Hematopoietic multipotent progenitor cell treated with erythropoietin and hydrocortisone succinate and interleukin-3 and kit ligand, for 15 days (in vitro differentiated cells): Measurements from ENCODE around the gene SLC39A13.

Experiments
- DNase-seq: peaks from one replicate; pipeline ENCODE4 v3.0.0-alpha.2; 2015; ENCODE audit warnings: low spot score

Gene SLC39A13

DNA sequence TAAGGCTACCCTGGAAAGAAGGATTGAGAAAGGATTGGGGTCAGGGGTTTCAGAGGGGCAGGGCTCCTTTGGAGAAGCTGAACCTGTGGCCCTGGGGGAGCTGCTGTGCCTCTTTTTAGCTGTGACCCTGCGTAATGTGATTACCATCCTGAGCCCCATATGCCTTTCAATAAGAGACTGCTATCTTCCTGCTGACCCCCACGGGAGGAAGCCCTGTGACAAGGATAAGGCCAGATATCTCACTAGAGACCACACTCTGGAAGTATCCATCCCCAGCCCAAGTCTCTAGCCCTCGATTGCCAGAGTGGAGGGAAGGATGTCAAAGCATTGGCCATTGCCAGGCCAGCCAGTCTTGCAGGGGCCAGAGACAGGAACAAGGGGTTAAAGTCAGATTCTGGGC is 4.8 kb upstream of the SLC39A13 start:
- DNase-seq: no peak

DNA sequence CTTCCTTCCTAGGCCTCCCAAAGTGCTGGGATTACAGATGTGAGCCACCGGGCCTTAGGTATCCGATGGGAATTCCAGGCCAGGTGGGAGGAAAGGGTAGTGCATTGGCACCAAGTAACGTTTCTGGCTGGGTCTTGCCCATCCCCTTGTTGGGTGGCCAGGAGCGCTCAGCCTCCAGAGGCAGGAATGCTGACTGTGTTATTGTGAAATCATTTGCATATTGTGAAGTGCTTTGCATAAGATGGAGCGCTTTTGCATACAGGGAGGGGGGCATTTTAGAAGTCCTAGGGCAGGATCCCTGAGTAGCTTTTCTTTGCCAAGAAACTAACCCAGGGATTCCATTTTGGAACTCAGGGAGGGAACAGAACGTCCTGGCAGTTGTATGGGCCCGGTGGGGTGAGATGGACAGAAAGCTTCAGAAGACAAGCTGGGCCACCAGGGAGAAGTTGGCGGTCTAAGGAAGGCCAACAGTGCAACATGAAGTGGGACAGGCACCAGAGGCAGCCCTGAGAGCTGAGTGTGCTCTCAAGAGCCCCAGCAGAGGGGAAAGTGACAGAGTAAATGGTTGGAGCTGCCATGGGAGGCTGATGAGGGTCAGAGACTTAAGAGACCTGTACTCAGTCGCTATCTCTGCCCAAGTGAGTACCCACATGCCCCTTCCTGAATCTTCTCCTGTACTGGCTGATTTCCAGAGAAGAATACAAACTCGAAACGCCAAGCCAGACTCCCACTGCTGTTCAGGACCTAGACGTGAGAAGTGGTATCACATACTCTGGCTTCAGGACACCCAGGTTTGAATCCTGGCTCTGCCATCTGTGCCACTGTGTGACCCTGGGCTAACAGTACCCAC is 1.3 kb upstream of the SLC39A13 start:
- no peak for DNase-seq

DNA sequence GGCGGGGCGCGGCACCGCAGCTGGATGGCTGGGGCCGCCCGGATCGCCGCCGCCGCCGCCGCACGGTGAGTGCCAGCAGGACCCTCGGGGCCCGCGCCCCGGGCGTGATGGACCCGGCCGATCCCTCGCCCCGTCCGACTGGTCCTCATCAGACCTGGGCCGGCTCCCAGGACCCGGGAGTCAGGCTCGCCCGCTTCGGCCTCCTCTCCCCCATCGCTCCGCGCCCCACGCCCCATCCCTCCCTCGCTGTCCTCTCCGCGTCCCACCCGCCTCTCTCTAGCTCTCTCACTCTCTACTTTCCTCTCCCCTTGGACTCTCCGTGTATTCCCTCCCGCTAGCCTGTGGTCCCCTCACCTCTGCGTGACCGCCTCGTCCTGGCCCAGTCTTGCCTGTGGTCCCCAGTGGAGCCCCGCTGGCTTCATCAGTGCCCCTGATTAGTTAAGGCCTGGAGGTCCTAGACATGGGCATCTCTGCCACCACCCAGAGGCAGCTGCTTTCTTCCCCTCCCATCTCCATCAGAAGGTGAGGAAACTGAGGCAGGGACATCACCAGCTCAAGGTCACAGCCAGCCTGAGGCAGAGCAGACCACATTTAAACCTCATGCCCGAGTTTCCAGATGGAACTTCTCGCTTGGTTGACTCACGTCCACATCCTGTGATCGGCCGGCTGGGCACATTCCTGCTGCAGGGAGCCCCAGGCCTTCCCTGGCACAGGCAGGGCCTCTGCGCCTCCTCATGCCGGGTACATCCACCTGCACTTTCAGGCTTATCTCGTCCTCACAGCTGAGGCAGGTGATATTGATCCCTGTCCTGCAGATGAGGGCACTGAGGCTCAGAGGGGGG is 429 bp downstream of the SLC39A13 start:
- DNase-seq: no peak

DNA sequence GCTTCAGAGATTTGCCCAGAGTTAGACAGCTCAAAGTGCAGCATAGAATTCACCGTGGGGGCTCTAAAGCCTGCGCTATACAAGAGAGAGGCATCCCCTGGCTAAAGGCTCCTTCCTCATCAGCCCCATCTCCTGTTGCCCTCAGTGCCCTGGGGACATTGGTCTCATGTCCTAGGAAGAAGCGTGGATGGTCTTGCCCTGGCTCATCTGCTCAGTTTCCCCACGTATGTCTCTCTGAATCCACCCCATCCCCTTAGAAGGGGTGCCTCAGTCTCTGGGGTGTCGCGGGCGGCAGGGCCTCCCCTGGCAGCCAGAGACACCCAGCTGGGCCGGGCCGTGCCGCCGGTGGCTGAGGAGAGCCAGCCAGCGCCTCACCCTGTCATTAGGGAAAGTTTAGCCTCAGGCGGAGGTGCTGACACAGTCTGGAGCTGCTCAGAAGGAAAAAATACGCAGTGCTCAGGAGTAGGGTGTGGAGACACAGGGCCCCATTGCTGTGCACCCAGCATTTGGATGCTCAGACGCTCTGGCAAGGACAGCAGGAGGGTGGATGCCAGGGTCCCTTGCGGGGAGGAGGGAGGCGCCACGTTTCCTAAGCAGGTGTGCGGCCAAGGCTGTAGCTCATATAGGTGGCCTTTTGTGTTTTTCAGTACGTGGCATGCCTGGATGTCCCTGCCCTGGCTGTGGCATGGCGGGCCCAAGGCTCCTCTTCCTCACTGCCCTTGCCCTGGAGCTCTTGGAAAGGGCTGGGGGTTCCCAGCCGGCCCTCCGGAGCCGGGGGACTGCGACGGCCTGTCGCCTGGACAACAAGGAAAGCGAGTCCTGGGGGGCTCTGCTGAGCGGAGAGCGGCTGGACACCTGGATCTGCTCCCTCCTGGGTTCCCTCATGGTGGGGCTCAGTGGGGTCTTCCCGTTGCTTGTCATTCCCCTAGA is 1.3 kb downstream of the SLC39A13 start:
- DNase-seq: no peak

DNA sequence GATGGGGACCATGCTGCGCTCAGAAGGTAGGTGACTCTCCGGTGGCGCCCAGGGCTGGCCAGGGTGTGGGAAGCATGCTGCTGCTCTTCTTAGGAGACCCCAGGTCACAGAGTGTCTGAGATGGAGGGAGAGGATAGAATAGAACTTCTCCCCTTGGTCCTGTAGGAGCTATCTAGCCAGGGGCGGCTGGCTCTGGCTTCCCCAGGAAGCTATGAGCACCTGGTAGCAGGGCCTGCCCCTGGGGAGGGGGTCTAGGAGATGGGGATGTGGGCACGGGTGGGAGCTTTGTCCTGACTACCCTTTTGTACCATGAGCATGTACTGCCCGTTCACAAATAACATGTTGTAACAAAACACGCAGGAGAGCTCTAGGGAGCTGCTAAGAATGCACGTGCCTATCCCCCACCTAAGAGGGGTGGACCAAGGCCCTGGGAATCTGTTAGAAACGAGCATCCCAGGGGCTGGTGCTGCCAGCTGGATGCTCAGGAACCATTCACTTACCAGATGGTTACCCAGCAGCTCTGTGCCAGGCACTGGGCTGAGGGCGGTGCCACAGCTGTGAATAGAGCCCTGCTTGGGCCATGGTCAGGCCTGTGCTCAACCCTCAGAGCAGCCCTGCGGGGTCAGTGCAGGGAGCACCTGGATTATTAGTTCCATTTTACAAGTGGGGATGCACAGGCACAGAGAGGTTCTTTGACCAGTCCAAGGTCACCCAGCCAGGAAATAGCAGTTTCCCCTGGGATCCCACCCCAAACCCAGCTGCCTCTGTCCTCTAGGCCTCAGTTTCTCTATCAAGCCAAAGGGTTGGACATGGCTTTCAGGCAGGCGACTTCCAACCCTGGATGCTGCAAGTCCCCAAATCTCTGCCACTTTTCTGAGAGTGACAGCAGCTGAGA is 2.2 kb downstream of the SLC39A13 start:
- no peak for DNase-seq

DNA sequence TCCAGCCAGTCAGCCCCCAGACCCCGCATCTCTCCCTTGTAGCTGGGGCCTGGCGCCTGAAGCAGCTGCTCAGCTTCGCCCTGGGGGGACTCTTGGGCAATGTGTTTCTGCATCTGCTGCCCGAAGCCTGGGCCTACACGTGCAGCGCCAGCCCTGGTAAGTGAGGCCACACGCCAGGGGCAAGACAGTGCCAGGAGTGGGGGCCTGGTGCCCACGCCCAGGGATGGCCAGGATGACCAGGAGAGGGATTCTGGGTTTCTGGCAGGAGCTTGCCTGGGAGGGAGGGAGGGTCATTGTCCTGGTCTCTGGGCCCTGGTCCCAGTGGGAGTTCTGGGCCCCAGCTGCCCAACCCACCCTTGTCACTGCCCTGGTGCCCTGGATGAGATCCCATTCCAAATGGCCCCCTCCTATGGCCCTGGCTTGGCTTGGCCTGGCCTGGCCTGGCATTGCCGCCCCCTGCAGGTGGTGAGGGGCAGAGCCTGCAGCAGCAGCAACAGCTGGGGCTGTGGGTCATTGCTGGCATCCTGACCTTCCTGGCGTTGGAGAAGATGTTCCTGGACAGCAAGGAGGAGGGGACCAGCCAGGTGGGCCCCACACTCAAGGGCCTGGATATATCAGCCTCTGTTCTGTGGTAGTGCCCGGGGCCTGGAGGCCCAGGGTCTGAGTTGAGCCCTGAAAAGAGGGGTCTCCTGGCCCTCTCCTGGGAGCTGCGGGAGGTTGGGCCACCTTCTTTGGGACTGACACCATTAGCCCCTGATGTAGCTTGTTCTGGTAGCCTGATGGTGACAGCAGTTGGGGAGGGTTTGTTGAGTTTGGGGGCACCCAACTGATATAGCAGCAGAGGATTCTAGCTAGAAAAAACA is 3.7 kb downstream of the SLC39A13 start:
- peak; percentile 53 for DNase-seq

DNA sequence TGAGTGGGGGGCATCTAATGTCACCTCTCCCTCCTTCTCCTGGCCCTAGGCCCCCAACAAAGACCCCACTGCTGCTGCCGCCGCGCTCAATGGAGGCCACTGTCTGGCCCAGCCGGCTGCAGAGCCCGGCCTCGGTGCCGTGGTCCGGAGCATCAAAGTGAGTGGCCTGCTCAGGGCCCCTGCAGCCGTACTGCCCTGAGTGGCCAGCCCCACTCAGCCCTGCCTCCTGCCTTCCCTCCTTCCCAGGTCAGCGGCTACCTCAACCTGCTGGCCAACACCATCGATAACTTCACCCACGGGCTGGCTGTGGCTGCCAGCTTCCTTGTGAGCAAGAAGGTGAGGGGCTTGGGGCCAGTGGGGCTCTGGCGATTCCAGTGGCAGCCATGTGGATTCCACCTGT is 5.0 kb downstream of the SLC39A13 start:
- no peak for DNase-seq

DNA sequence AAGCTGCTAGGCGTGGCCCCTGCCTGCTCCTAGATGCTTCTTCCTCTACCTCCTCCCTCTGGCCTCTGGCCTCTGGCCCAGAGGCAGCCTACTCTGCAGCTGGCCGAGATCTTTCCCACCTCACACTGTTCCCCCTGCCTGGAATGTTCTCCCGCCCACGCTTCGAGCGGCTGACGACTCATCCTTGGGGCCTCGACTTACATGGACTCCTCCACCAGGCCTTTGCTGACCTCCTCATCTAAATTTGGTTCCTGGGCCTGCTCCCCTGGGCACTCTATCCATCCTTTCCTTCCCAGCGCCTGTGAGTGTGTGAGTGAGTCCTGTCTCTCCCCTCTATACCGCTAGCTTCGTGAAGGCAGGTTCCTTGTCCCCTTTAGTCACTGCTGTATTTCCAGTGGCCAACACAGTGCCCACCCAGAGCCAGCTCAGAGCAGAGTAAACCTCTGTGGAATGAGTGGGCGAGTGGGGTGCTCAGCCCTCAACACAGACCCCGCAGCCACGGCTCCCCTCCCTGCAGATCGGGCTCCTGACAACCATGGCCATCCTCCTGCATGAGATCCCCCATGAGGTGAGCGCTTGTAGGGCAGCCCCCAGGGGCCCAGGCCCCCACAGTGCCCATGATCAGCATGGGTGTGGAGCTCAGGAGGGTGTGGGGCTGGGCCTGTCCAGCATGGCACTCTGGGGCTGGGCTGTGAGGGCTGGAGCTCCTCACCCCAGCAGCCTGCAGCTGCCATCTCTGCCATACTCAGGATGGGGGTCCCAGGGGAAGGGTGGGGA is 5.7 kb downstream of the SLC39A13 start:
- DNase-seq: no peak

DNA sequence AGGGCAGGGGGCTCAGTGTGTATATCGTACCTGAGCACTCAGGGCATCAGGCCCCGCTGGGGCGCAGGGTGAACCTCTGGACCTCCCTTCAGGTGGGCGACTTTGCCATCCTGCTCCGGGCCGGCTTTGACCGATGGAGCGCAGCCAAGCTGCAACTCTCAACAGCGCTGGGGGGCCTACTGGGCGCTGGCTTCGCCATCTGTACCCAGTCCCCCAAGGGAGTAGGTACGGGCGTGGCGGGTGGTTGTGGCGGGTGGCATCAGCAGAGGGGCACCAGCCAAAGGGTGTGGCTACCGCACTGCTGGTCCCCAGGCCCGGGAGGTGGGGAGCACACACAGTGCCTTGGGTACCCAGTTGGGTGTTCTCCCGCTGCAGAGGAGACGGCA is 6.3 kb downstream of the SLC39A13 start:
- no peak for DNase-seq

DNA sequence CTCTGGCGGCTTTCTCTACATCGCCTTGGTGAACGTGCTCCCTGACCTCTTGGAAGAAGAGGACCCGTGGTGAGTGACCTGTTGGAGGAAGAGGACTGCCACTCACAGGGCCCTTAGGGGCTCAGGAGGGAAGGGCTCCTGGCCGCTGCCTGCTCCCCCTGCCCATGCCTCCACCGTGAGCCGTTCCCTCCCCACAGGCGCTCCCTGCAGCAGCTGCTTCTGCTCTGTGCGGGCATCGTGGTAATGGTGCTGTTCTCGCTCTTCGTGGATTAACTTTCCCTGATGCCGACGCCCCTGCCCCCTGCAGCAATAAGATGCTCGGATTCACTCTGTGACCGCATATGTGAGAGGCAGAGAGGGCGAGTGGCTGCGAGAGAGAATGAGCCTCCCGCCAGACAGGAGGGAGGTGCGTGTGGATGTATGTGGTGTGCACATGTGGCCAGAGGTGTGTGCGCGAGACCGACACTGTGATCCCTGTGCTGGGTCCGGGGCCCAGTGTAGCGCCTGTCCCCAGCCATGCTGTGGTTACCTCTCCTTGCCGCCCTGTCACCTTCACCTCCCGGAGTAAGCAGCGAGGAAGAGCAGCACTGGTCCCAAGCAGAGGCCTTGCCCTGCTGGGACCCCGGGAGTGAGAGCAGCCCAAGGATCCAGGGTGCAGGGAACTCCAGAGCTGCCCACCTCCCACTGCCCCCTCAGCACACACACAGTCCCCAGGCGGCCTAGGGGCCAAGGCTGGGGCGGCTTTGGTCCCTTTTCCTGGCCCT is 6.9 kb downstream of the SLC39A13 start:
- no peak for DNase-seq

DNA sequence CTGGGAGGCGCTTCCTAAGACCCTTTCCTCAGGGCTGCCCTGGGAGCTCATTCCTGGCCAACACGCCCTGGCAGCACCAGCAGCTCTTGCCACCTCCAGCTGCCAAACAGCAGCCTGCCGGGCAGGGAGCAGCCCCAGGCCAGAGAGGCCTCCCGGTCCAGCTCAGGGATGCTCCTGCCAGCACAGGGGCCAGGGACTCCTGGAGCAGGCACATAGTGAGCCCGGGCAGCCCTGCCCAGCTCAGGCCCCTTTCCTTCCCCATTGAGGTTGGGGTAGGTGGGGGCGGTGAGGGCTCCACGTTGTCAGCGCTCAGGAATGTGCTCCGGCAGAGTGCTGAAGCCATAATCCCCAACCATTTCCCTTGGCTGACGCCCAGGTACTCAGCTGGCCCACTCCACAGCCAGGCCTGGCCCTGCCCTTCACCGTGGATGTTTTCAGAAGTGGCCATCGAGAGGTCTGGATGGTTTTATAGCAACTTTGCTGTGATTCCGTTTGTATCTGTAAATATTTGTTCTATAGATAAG is 7.6 kb downstream of the SLC39A13 start:
- no peak for DNase-seq

DNA sequence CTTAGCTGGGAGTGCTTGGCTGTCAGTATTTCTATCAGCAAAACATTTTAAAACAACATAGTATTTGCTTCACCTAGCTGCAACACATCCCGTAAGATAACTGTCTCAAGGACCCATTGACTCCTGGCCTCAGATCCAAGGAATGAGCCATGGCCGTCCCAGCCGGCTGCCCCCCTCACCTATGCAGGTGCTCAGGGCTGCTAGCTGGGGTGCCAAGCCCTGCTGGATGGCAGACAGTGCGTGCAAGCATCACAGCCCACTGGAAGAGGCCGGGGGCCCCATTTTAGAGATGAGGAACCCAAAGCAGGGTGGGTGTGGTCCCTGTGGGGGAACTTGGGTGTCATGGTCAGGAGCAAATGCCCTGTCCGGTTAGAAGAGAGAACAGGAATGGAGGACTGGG is 9.3 kb downstream of the SLC39A13 start:
- no peak for DNase-seq

DNA sequence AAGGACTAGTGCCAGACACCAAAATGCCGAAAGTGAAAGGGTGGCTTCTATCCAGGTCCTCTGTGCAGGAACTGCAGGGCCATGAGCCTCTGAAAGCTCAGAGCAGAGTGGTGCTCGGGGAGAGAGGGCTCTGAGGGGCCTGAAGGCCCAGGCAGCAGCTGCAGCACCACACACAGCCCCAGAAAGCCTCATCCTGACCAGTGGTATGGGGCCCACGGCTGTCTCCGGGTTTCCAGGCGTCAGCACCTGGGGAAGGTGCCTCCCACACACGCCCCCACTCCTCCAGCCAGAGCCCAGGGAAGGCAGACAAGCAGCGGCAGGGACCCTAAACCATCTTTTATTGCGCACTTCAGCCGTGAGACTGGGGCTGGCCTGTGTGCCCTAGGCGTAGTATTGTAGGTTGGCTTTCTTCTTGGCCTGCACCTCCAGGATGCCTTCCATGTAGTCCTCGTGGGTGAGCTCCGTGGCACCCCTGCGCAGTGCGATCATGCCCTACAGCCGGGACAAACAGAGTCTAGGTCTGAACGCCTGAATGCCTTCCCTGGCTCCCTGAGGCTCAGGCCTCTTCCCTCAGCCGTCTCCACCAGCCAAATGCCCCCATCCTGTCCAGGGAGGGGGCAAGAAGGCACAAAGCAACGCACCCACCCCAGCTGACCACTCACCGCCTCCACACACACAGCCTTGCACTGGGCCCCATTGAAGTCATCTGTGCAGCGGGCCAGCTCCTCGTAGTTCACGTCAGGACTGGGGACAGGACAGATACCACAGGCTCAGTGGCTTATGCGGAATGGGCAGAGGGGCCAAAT is 10.3 kb downstream of the SLC39A13 start:
- DNase-seq: no peak

DNA sequence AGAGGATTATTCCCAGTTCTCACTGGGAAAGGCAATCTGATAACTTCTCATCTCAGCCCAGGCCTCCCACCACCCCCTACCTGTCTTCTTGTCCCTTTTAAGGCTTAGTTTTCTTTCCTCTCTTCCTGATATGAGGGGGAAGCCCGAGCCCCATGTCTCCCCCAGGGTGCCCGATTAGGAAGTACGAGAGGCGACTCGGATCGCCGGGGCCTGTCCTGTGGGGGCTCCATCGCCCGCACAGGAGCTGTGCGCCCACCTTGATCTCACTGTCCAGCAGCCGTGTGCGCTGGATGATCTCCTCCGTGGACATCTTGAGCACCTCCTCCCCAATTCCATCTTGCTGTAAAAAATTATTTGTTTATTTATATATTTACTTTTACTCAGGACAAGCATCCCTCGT is 17.2 kb downstream of the SLC39A13 start:
- DNase-seq: no peak

DNA sequence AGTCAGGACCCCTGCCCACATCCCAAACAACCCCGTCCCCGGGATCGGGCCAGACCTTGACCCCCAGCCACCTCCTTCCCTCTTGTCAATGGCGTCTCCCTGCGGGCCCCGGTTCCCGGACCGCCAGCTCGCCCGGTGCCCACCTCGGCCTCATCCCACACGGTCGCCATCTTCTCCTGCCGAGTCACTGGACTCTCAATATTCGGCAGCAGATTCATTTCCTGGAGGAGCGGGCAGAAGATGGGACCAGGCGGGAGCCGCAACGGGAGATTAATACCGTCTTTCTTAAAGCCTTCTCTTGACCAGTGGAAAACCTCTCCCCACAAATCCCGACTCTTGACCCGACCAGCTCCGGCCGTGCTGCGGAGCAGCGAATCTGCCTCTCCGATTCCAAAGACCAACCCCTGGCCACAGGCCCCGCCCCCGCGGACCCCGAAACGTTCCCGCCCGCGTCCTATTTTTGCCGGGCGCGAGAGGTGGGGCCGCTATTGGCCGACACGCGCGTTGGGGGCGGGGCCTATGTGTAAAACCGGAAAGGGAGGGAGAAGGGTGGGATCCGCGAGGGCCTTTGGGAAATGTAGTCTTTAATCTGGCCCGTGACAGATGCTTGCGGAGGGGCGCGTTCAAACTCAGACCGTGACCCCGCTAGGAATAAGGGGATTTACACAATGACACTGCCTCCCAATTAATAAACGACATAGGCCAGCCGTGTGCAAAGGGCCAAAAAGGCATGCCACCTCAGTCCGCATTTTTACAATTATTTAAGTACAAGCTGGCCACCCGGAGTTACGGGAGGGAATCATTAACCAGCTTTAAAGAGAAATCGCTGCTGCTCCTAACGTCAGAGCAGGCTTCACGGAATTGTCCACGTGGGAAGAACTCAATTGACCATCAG is 17.9 kb downstream of the SLC39A13 start, which contains the start of gene PSMC3:
Gene PSMC3, minus strand, starts transcription at position 378 of the 895 bp plus-strand sequence. Its CDS starts 160 bp downstream, at position 218.
- DNase-seq: peak; percentile 99

DNA sequence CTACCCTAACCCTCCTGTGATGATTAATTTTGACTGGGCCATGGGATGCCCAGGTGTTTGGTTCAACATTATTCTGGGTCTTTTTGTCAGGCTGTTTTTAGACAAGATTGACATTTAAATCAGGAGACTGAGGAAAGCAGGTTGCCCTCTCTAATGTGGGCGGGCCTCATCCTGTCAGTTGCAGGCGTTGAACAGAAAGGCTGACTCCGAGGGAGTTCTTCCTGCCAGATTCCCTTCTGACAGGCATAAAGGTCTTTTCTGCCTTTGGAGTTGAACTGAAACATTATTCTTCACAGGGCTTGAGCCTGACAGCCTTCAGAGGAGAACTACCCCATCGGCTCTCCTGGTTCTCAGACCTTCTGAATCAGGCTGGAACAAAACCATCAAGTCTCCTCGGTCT is 22.1 kb downstream of the SLC39A13 start:
- no peak for DNase-seq
